Activated CD4-positive, alpha-beta T cell treated with anti-CD3 and anti-CD28 coated beads for 24 hours (primary cell): Measurements from ENCODE around the gene HEXD.

Experiments
- DNase-seq, 2 donors: peaks; one replicate each; pipeline ENCODE4 v3.0.0-alpha.2; 2020; ENCODE audit warnings: low read depth in 2 of 2

The HEXD gene

GRCh38 chr17:82489851-82490511 is 71.8 kb downstream of the HEXD start:
- DNase-seq, result no peak

DNA sequence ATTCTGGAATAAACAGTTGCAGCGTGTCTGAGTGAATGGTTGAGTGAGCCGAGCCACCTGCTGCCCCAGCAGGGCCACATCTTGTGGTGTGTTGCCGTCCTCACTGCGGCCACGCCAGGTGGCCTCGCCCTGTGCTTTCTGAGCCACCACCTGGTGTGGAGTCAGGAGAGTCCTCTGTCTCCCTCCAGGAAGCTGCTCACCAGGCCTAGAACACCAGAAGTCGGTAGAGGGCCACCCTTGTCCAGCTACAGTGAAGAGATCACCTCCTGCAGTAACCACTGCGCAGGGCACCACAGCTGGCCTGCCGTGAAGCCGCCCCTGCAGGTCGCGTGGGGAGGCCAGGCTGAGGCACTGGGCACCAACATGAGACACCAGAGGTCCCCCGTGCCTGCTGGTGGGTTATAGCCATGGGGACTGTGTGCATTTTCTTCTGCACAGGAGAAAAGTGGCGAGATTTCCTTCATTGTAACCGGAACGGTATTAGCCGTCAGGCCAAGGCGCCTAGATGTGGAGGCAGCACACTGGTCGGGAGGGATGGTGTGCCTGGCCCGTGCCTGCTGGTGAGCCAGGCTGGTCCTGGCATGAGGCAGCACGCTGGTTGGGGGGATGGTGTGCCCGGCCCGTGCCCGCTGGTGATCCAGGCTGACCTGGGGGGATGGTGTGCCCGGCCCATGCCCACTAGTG is 72.5 kb downstream of the HEXD start:
- no peak for DNase-seq

DNA sequence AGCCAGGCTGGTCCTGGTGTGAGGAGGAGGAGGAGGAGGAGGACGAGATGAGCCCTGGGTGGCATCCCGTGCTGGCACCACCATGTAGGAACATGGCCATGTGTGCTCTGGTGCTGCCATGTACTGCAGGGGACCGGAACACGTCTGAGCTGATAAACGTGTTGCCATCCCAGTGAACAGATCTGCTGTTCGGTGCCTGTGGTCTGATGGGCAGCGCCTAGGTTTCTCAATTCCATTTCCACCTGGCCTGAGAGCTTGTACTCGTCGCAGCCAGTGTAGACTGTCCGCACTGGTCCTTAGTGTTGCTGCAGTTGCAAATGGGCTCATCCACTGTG is 73.0 kb downstream of the HEXD start:
- DNase-seq, result no peak

DNA sequence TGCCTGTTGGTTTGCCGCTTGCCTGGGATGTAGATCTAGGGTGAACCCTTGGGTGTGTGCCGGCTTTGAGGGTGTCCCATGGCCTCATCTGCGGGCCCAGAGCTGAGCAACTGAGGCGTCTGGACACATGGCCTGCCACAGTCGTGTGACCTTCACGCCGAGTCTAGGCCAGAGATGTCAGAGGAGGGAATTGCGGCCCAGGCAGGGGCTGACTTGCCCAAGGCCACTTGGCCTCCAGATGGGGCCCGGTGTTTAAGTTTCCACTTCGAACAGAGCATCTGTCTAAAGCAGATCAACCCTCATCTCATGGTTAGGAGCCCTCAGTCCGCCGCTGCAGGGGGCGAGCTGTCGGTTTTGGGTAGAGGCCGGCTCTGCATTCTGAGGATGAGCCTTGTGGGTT is 73.4 kb downstream of the HEXD start:
- DNase-seq, result no peak
